HG03342 (cell line): Measurements from ENCODE around the gene TSC22D3.
"Not testable (repeated sequence)": the region's sequence is repeated elsewhere in the genome, so short reads cannot be mapped to it uniquely, and the experiment has no call there.

Experiments used
- ATAC-seq: cut with Tn5 transposase; IDR thresholded peaks from one replicate; pipeline ENCODE4 v1.9.1; 2021; ENCODE audit warnings: mild to moderate bottlenecking, moderate library complexity; ENCODE audit not compliant: unreplicated experiment

Gene TSC22D3

GRCh38 chrX:107713543-107714205 is 61.9 kb downstream of the TSC22D3 start:
- no peak for ATAC-seq

GRCh38 chrX:107713203-107713542 is 62.4 kb downstream of the TSC22D3 start:
- no peak for ATAC-seq

GRCh38 chrX:107712231-107713202 is 63.1 kb downstream of the TSC22D3 start:
- ATAC-seq = no peak

GRCh38 chrX:107711521-107712181 is 63.9 kb downstream of the TSC22D3 start:
- no peak for ATAC-seq

GRCh38 chrX:107710617-107711391 is 64.8 kb downstream of the TSC22D3 start:
- ATAC-seq = peak; percentile 88

GRCh38 chrX:107709266-107709806 is 66.3 kb downstream of the TSC22D3 start:
- ATAC-seq = peak; percentile 26

GRCh38 chrX:107708762-107709161 is 66.8 kb downstream of the TSC22D3 start:
- ATAC-seq = no peak

GRCh38 chrX:107707866-107708265 is 67.7 kb downstream of the TSC22D3 start:
- ATAC-seq = no peak

GRCh38 chrX:107706309-107706708 is 69.3 kb downstream of the TSC22D3 start:
- ATAC-seq = no peak

- ATAC-seq = no peak
Observed at GRCh38 chrX:107704587-107704986, 71.0 kb downstream of the TSC22D3 start.

GRCh38 chrX:107704181-107704580 is 71.4 kb downstream of the TSC22D3 start:
- ATAC-seq = no peak

- ATAC-seq = peak; percentile 86
Observed at GRCh38 chrX:107701493-107702121, 74.0 kb downstream of the TSC22D3 start.

- ATAC-seq = no peak
Observed at GRCh38 chrX:107700790-107701189, 74.8 kb downstream of the TSC22D3 start.

- no peak for ATAC-seq
Observed at GRCh38 chrX:107700317-107700774, 75.2 kb downstream of the TSC22D3 start.

GRCh38 chrX:107699616-107700015 is 76.0 kb downstream of the TSC22D3 start:
- ATAC-seq = no peak

- ATAC-seq = no peak
Observed at GRCh38 chrX:107691024-107691448, 84.6 kb downstream of the TSC22D3 start.

- ATAC-seq = no peak
Observed at GRCh38 chrX:107687445-107687844, 88.1 kb downstream of the TSC22D3 start.

GRCh38 chrX:107686792-107687191 is 88.8 kb downstream of the TSC22D3 start:
- ATAC-seq = no peak

- ATAC-seq = no peak
Observed at GRCh38 chrX:107686026-107686425, 89.6 kb downstream of the TSC22D3 start.

- ATAC-seq = not testable (repeated sequence)
Observed at GRCh38 chrX:107685586-107685985, 90.0 kb downstream of the TSC22D3 start.
